HG03521 (cell line): ENCODE data around the gene RBM10.

ENCODE experiments used
- ATAC-seq: cut with Tn5 transposase; IDR thresholded peaks from one replicate; pipeline ENCODE4 v1.9.1; 2021; ENCODE audit warnings: mild to moderate bottlenecking, moderate library complexity; ENCODE audit not compliant: unreplicated experiment

Gene RBM10

DNA sequence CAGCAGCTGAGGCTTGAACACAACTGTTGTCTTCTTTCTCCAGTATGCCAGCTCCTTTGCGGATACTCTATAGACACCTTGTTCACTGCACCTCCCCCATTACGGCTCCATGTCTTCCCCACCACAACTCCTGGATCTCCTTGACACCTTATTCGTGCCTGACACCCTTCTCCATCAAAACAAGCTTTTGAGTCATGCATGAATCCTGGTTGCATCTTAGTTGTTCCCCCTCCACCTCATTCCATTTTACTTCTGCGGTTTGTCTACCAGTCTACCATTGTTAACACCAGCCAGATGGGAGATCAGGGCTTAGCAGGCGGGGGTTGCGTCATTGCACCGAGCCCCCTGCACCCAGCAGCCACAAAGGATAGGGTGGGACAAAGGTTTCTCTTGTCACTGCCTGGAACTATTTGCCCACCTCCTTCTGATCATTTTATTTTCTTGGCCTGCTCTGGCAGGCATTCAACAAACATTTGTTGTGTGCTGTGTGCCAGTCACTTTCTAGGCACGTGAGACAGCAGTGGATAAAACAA is 71.4 kb downstream of the RBM10 start:
- no peak for ATAC-seq

DNA sequence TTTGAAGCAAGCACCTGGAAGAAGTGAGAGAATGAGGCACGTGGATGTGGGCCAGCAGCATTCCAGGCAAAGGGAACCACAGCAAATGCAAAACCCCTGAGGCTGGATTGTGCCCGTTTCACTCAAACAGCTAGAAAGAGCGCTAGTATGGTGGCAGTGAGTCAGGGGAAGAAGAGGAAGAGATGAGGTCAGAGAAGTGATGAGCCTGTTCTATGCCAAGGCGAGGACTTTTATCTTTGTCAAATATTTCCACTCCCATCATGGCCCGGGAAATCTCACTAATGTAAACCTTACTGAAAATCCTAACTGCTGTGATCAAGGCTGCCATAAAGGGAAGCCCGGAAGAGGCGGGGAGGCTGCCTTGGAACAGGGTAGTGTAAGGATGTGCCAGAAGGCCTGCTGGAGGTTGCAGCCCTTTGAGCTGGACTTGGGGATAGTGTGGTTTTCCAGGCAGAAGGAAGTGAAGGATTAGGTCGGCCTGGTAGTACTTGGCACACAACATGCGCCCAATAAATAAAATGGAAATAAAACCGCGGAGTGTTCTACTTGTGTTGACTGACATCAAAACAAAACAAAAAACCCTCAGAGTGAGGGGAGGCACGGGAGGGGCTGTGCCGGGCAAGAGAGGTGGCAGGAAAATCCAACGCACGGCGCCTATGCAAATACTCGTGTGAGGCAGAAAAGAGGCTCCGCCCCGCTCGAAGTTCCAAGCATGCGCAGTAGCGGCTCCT is 72.3 kb downstream of the RBM10 start:
- ATAC-seq, result no peak

DNA sequence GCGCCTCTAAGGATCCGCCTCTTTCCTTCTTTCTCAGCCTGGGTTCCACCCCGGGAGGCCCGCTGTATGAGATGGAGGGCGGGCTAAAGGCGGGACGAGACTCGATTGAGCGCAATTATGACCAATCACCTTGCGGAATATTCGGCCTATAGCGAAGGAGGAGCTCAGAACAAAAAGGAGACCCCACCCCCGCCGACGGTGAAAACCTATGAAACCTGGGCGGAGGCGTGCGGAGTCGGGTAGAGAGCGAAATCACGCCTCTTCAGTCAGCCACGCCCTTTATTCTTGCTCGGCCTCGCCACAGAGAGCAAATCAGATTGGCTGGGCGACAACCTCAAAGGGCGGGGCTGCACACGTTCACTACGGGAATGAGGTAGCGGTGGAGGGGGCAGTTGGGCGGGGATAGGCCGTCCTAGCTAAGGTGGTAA is 72.8 kb downstream of the RBM10 start:
- peak; percentile 86 for ATAC-seq

DNA sequence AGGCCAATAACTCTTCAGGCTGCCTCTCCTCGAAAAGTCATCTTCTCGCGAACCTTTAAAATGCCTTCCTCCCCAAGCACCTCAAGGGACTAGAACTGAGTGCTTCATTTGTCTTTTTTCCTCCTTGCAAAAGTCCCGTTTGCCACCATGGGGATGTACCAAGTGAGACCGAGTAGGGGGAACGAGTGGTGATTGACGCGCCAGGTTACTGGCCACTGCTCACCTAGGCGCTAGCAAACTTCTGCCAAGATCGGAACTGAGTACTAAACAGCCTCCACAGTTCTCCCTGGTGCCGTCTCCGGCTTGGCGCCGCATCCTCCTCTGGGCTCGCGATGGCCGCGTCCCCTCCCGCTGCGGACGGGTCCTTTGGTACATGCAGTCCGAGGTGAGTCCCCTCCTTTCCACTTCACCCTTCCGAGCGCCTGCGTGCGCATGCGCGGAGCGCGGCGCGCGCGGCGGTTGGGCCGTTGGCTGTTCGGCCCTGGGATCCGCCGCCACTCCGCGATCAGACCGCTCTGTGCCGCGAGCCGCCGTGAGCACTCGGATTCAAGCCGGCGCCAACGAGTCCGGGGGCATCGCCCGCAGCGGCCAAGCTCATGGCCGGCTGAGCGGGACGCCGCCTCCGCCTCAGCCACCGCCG is 73.4 kb downstream of the RBM10 start, which contains the start of gene CDK16:
Gene CDK16, plus strand, starts transcription at position 402 of the 640 bp plus-strand sequence. CDS start 4,877 bp downstream, outside the sequence.
- ATAC-seq, result peak; percentile 27

DNA sequence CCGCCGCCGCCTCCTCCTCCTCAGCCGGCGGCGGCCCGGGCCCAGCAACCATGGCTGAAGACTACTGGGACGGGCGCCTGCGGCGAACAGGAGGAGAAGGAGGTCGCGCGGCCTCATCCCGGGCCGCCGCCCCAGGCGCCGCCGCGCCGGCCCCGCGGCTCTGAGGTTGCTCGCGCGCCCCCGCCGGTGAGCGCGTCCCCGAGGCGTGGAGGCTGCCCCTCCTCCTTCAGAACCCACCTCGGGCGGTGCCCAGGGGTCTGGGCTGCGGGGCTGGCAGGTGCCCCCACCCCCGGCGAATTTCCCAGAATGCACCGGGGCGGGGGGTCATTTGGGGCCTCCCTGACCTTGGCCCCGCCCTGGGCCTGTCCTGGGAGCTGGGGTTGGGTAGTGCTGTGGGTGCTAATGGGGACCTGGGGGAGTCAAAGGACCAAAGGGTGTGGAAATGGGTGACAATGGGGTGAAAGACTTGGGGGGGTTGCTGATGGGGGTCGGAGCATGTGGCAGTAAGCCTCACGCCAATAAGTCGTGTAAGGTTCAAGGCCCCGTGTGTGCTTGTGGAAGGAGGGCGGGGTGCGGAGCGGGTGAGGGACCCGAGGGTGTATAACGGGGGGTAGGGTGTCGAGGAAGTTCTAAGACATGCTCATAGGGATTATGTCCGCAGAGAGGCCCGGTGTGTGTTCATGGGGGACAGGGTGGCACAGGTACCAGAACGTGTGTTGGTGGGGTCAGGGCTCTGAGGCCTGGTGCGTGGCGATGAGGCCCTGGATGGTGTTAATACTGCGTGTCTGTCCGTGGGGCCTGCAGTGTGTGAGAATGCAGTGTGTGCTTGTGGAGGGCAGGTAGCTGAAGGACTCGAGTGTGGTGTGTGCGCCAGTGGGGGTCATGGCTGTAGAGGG is 74.1 kb downstream of the RBM10 start:
- ATAC-seq, result no peak

DNA sequence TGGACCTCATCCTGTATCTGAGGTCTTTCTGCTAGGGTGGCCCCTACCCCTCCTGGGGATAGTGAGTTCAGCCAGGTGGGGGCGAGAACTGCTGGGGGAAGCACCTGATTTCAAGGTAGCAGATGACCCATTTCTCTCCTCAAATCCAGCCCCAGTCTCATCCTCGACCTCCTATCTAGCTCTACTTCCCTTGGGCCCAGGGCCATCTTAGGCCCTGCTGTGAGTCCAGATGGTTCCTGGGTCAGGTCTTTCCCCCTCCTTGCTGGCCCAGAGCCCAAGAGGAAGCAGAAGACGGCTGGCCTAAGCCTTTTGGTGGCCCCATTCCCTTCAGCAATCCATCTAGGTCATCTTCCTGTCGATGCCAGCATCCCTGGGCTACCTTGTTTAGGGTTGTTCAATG is 76.7 kb downstream of the RBM10 start:
- no peak for ATAC-seq

DNA sequence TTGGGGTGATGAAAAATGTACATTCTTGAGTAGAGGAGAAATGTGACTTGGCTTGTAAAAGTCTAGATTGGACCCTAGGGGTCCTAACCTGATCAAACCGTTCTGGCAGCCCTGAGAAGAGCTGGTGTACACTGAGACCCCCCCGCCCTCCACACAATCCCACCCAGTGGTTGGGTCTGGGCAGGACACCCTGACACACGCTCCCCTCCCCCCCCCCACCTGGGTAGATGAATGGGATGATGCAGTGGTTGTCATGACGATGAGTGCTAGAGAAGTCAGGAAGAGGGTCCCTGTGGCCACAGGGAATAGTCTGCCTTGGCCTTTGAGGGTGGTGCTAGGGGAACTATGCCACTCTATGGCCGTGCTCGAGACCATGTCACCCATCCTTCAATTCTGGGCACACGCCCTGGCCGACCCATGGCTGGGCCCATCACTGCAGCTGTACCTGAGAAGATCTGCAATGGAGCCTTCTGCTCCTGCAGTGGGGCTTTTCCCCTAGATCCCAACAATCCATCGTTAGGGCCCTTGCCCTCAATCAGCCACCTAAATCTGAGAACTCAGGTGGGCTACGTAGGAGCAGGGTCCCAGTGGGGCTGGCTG is 77.8 kb downstream of the RBM10 start:
- no peak for ATAC-seq

DNA sequence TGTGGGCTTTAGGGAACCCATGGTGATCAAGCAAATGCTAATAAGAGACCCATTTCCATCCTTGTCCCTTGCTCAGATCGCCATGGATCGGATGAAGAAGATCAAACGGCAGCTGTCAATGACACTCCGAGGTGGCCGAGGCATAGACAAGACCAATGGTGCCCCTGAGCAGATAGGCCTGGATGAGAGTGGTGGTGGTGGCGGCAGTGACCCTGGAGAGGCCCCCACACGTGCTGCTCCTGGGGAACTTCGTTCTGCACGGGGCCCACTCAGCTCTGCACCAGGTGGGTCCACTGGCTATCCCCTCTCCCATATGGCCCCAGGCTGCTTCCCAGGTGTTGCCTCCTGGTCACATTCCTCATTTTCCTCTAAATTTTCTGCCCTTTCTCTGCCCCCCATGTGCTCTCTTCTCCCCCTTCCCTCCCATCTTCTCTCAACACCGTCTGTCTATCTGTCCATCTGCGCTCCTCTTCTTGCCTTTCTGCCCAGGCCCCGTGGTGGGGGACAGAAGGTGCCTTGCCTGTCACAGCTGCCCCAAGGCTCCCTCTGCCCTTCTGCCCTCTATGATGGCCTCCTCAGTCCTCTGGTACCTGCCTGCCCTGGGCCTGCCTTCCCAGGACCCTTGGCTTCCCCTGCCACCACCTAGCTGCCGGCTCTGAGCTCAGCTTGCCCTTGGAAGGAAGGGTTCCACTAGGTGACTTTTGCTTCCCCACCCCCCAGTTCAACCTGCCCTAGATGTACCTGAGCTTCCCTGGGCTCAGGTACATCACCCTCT is 78.6 kb downstream of the RBM10 start:
- no peak for ATAC-seq

DNA sequence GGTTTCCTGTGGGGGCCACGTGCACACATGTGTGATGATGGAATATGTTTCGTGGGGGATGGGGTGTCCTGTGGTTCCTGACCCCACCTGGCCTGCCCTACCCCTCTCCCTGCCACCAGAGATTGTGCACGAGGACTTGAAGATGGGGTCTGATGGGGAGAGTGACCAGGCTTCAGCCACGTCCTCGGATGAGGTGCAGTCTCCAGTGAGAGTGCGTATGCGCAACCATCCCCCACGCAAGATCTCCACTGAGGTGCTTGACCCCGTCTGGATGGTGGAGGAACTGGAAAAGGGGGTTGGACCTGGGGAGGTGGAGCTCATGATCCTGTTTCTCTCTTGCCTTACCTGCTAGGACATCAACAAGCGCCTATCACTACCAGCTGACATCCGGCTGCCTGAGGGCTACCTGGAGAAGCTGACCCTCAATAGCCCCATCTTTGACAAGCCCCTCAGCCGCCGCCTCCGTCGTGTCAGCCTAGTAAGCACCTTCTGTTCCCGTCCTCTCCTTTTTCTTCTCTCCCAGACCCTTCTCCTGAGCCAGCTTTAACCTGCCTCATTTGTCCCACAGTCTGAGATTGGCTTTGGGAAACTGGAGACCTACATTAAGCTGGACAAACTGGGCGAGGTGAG is 79.4 kb downstream of the RBM10 start:
- ATAC-seq, result no peak

DNA sequence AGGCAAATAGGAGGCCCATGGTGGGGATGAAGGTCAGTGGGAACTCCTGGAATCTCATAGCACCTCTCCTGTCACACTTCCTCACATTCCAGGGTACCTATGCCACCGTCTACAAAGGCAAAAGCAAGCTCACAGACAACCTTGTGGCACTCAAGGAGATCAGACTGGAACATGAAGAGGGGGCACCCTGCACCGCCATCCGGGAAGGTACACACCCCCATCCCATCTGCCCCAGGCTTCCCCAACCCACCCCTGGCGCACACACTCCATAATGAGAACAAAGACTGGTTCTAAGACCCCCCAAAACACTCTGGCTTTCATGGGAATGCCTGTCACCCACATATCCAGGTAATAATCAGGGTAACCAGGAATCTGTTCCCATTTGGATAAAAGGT is 79.9 kb downstream of the RBM10 start:
- no peak for ATAC-seq

DNA sequence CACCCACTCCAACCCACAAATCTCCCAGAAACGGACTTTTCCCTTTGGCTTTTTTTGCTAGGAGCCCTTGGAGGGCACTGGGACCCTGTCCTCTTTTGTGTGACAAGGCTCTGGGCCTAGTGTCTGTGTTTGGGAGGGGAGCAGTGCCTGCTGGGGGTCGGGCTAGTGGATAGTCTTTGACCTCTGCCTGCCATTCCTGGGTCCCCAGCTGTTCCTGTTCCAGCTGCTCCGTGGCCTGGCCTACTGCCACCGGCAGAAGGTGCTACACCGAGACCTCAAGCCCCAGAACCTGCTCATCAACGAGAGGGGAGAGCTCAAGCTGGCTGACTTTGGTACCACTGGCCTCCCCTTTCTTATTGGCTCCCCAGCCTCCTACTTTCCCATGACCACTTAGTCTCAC is 81.0 kb downstream of the RBM10 start:
- ATAC-seq, result no peak

DNA sequence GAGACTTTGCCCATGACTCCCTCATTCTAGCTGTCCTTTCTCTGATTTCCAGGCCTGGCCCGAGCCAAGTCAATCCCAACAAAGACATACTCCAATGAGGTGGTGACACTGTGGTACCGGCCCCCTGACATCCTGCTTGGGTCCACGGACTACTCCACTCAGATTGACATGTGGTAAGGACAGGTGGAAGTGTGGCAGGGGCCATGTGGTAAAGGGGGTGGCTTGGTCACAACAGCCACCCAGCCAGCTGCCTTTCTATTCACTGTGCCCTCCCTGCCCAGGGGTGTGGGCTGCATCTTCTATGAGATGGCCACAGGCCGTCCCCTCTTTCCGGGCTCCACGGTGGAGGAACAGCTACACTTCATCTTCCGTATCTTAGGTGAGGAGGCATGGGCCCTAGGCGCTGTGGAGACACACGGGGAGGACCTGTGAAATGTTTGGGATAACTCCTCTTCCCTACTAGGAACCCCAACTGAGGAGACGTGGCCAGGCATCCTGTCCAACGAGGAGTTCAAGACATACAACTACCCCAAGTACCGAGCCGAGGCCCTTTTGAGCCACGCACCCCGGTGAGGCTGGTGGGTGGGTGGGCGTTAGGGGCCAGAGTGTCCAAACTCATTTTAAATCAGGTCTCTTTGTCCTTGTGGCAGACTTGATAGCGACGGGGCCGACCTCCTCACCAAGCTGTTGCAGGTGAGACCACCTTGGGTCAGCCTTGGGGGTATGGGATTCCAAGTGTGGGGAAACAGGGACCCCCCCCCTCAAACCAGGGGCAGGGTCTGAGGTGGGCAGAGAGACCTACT is 81.7 kb downstream of the RBM10 start:
- ATAC-seq, result no peak

DNA sequence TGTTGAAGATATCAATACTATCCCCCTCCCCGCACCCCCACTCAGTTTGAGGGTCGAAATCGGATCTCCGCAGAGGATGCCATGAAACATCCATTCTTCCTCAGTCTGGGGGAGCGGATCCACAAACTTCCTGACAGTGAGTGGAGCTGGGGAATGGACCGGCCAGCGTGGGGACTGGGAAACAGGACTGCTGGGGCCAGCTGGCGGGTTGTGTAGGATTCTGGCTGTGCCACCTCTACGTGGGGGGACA is 82.2 kb downstream of the RBM10 start:
- no peak for ATAC-seq

DNA sequence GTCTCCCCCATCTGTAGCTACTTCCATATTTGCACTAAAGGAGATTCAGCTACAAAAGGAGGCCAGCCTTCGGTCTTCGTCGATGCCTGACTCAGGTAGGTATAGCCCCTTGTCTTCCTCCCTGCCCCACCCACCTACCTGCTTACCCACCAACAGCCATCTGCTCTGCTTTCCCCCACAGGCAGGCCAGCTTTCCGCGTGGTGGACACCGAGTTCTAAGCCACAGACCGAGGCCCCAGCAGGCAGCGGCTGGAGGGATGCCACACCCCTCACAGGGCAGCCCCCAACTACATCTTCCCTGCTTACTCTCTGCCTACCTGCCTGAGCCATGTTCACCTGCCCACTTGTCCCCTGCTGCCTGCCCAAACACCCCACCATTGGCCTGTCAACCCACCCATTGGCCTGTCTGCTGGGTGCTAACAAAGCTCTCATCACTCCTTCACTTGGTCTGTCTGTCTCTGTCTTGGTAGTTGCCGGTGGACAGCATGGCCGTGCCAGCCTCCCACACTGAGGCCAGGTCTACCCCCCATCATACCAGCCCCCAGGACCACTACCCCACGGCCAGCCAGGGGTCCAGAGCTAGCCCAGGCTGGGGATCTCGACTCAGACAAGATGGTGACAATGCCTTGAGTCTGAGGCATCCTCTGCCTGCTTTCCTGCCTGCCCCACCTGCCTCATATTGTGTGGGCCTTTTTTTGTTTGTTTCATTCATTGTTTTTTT is 83.7 kb downstream of the RBM10 start:
- no peak for ATAC-seq

DNA sequence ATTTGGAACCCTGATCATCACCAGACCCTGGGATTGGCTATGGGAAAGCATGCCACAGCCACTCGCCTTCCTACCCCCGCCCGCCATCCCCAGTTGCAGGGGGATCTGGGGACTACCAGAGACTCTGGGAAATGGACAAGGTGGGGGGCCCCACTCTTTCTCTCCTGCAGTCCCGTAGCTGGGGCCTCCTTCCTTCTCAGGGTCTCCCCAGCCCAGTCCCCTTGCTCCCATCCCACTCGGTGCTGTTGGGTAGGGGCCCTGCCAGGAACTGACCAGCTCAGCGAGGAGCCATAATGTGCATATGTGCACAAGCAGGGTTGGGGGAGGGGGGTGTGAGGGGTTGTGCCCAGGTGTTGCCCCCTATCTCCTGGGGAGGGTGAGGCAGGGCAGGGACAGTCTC is 84.4 kb downstream of the RBM10 start:
- ATAC-seq, result no peak

DNA sequence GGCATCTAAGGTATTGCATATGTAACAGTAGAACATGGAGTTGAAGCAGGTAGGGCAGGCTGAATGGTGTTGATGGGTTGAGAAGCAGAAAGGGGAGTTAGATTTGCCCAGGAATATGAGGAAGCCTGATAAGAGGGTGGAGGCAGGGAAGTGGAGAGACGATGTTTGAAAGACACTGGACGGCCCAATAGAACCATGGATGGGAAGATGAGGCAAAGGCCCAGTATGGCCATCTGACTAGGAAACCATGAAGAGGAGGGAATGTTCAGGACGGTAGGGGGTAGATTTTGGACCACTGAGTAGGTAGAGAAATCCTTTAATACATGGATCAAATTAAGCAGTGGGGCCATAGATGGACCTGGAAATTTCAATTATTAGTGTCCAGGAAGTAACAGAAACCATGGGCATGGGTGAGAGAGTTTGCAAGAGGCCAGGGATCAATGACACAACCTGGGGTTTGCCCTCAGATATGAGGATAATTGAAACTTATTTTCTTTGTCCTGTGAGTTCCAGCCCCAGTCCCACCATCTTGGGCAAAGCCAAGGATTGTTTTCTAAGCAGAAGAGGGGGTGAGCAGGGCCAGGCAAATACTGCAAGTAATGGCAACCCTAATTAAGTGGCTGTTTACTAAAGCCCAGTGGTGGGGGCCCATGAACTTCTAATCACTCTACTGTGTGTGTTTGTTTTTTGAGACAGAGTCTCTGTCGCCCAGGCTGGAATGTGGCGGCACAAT is 85.3 kb downstream of the RBM10 start:
- no peak for ATAC-seq

DNA sequence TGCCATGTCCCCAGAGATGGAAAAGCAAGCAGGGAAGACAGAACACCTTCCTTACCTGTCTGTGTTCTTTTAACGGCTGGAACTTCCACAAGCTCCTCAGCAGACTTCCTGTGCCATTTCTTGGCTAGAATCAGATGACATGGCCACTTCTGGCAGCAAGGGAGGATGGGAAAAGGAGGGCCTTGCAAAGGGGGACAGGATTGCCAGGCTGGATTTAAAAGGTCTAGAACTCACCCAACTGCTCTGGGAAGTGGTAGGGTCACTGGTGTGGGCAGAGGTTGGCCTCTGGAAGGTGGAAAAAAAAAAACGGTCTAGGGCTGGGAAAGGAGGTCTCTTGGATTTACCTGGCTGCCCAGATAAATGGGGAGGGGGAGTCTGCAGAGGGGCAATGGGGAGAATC is 86.1 kb downstream of the RBM10 start:
- no peak for ATAC-seq
